GM13977 (cell line): ENCODE results near the gene UBTD2.
"Not testable (repeated sequence)": the region's sequence is repeated elsewhere in the genome, so short reads cannot be mapped to it uniquely, and the experiment has no call there.

Experiments used
- DNase-seq: peaks from one replicate; pipeline ENCODE4 v3.0.0; 2012; ENCODE audit warnings: low spot score
- CTCF ChIP-seq: IDR thresholded peaks from 2 replicates; pipeline ENCODE4 v1.5.1; 2012; ENCODE audit warnings: mild to moderate bottlenecking, control low read depth; ENCODE audit not compliant: insufficient read depth; ENCODE audit errors: extremely low read depth, missing control alignments
- in situ Hi-C: fragments of 300-500 bp; cut with MboI; formaldehyde crosslinking; loops from one replicate; pipeline ENCODE4 v1.12.0; 2022; ENCODE audit warnings: low sequenced_read_pairs, low pct_unique_long_range_greater_than_20kb, mixed read lengths, inconsistent platforms; ENCODE audit not compliant: unreplicated experiment

UBTD2 gene

GRCh38 chr5:172200476-172200875 lies 83.1 kb downstream of the UBTD2 start:
- DNase-seq, result no peak
- in situ Hi-C loops, result no loop called here
- no peak for TF ChIP-seq CTCF

GRCh38 chr5:172199446-172199845 lies 84.1 kb downstream of the UBTD2 start:
- in situ Hi-C loops, result no loop called here
- no peak for TF ChIP-seq CTCF
- no peak for DNase-seq

GRCh38 chr5:172197775-172198174 lies 85.8 kb downstream of the UBTD2 start:
- in situ Hi-C loops, DNase-seq: not testable (repeated sequence)

GRCh38 chr5:172194985-172195774 lies 88.4 kb downstream of the UBTD2 start:
- in situ Hi-C loops, result no loop called here
- no peak for TF ChIP-seq CTCF
- no peak for DNase-seq

GRCh38 chr5:172193872-172194271 lies 89.7 kb downstream of the UBTD2 start, which contains the start of gene EFCAB9:
Gene EFCAB9, plus strand, starts transcription at chr5:172194172. Its CDS starts 1 bp downstream, at chr5:172194173.
- no peak for DNase-seq
- in situ Hi-C loops, result no loop called here
- TF ChIP-seq CTCF, result no peak

GRCh38 chr5:172189693-172190296 lies 93.8 kb downstream of the UBTD2 start:
- in situ Hi-C loops, result no loop called here
- no peak for TF ChIP-seq CTCF
- no peak for DNase-seq
